Breast epithelium (tissue), 3 donors: ENCODE results near the gene TRAPPC1.

Experiments used
- CTCF ChIP-seq, 3 donors: fragments of 450-650 bp; IDR thresholded peaks; one replicate each; pipeline ENCODE4 v1.5.1; 2016 to 2017; ENCODE audit warnings: antibody characterized with exemption in 3 of 3, mild to moderate bottlenecking in 3 of 3, moderate library complexity in 3 of 3
- POLR2AphosphoS5 ChIP-seq, 3 donors: sonication (generic); formaldehyde crosslinking; IDR thresholded peaks; one replicate each; pipeline ENCODE4 v1.6.1; 2017; ENCODE audit warnings: antibody characterized with exemption in 3 of 3

DNA sequence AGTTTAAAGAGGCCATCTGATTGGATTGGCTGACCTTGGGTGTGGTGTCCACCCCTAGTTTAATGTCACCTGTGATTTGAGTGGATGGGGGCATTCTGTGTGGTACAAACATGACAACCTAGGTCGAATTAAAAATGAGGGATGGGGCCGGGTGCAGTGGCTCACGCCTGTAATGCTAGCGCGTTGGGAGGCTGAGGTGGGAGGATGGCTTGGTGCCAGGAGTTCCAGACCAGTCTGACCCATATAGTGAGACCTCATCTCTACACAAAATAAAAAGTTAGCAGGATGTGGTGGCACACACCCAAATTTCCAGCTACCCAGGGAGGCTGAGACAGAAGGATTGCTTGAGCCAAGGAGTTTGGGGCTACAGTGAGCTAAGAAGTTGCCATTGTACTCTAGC, 14.7 kb upstream of the TRAPPC1 start:
- TF ChIP-seq CTCF (IDR thresholded peaks at IDR 0.05), result no peak
- no peak for TF ChIP-seq POLR2AphosphoS5 (IDR thresholded peaks at IDR 0.05)
